GM19467 (cell line): ENCODE measurements around the gene PPFIBP1.
"Not testable (repeated sequence)": the region's sequence is repeated elsewhere in the genome, so short reads cannot be mapped to it uniquely, and the experiment has no call there.

Source experiments
- ATAC-seq: cut with Tn5 transposase; IDR thresholded peaks from one replicate; pipeline ENCODE4 v1.9.1; 2021; ENCODE audit warnings: mild to moderate bottlenecking, moderate library complexity; ENCODE audit not compliant: unreplicated experiment

PPFIBP1 gene

GRCh38 chr12:27703720-27704452 is 179.9 kb downstream of the PPFIBP1 start:
- peak; percentile 80 for ATAC-seq

GRCh38 chr12:27705263-27705662 is 181.3 kb downstream of the PPFIBP1 start:
- no peak for ATAC-seq

GRCh38 chr12:27707216-27707615 is 183.2 kb downstream of the PPFIBP1 start:
- ATAC-seq, result no peak

- ATAC-seq, result no peak
These were observed 185.4 kb downstream of the PPFIBP1 start for GRCh38 chr12:27709212-27709931.

GRCh38 chr12:27709932-27710591 is 186.1 kb downstream of the PPFIBP1 start:
- ATAC-seq, result peak; percentile 34

- ATAC-seq, result peak; percentile 96
These were observed 186.7 kb downstream of the PPFIBP1 start, which contains the start of gene MRPS35 for GRCh38 chr12:27710592-27711316. Gene MRPS35, plus strand, starts transcription at chr12:27710832. Its CDS starts 12 bp downstream, at chr12:27710844.

- no peak for ATAC-seq
These were observed 187.3 kb downstream of the PPFIBP1 start for GRCh38 chr12:27711317-27711682.

- no peak for ATAC-seq
These were observed 188.0 kb downstream of the PPFIBP1 start for GRCh38 chr12:27711967-27712366.

GRCh38 chr12:27723212-27723611 is 199.2 kb downstream of the PPFIBP1 start:
- no peak for ATAC-seq

- ATAC-seq, result no peak
These were observed 206.1 kb downstream of the PPFIBP1 start for GRCh38 chr12:27730097-27730588.

- ATAC-seq, result no peak
These were observed 208.3 kb downstream of the PPFIBP1 start for GRCh38 chr12:27732281-27732680.

GRCh38 chr12:27733052-27733656 is 209.1 kb downstream of the PPFIBP1 start:
- no peak for ATAC-seq

- ATAC-seq, result no peak
These were observed 209.8 kb downstream of the PPFIBP1 start for GRCh38 chr12:27733791-27734190.

GRCh38 chr12:27734321-27734720 is 210.3 kb downstream of the PPFIBP1 start:
- ATAC-seq, result not testable (repeated sequence)

- no peak for ATAC-seq
These were observed 219.6 kb downstream of the PPFIBP1 start for GRCh38 chr12:27743601-27744000.
